Peyer's patch (tissue), 4 donors: Measurements from ENCODE around the gene FAM169A. TPM values are rescaled to one million over a fixed set of nuclear protein-coding genes. Genes with fewer than 3 reads are reported as not detected.
"Not testable (repeated sequence)": the region's sequence is repeated elsewhere in the genome, so short reads cannot be mapped to it uniquely, and the experiment has no call there.

ENCODE experiments used
- DNase-seq, 3 donors: peaks; one replicate each; pipeline ENCODE4 v3.0.0-alpha.2; 2017 to 2019
- H3K27ac ChIP-seq, 4 donors: fragments of 200-600 bp; sonication (generic); one replicate each; pipeline ENCODE4 v1.5.1; 2016 to 2019
- H3K27me3 ChIP-seq, 2 donors: fragments of 200-600 bp; sonication (generic); one replicate each; pipeline ENCODE4 v1.5.1; 2019
- H3K36me3 ChIP-seq, 3 donors: fragments of 200-600 bp; sonication (generic); one replicate each; pipeline ENCODE4 v1.5.1; 2016 to 2019
- H3K4me1 ChIP-seq, 4 donors: fragments of 200-600 bp; sonication (generic); one replicate each; pipeline ENCODE4 v1.5.1; 2016 to 2019
- H3K4me3 ChIP-seq, 4 donors: fragments of 200-600 bp; sonication (generic); 1 replicate in 3 of 4; 2 replicates in 1 of 4; pipeline ENCODE4 v1.5.1; 2016 to 2019; ENCODE audit warnings: mild to moderate bottlenecking in 1 of 4
- H3K9me3 ChIP-seq, 4 donors: fragments of 200-600 bp; sonication (generic); one replicate each; pipeline ENCODE4 v1.5.1; 2016 to 2019; ENCODE audit warnings: mild to moderate bottlenecking in 1 of 4
- POLR2A ChIP-seq, 2 donors: fragments of 450-650 bp; IDR thresholded peaks; one replicate each; pipeline ENCODE4 v1.5.1; 2017; ENCODE audit warnings: antibody characterized with exemption in 2 of 2, mild to moderate bottlenecking in 2 of 2, moderate library complexity in 2 of 2
- total RNA-seq, 4 donors: library from RNA; depleted of rRNA; stranded (reverse); fragments of >200 nt; gene quantifications; one replicate each; pipeline ENCODE4 v1.1.0, GENCODE V29; 2016
- TF ChIP-seq, protein P1 (sequence below), 6 experiments: fragments of 450-650 bp in 4 of 6; fragments of 200-600 bp in 2 of 6; sonication (generic) in 1 of 6; IDR thresholded peaks; one replicate each; pipeline ENCODE4 v1.5.1; 2017 to 2019; ENCODE audit warnings: antibody characterized with exemption in 6 of 6, mild to moderate bottlenecking in 3 of 6, moderate library complexity in 1 of 6

The FAM169A gene
- total RNA-seq, 4 donors from 2014 or later = 1.7 to 6.0 (median 2.9) TPM

DNA sequence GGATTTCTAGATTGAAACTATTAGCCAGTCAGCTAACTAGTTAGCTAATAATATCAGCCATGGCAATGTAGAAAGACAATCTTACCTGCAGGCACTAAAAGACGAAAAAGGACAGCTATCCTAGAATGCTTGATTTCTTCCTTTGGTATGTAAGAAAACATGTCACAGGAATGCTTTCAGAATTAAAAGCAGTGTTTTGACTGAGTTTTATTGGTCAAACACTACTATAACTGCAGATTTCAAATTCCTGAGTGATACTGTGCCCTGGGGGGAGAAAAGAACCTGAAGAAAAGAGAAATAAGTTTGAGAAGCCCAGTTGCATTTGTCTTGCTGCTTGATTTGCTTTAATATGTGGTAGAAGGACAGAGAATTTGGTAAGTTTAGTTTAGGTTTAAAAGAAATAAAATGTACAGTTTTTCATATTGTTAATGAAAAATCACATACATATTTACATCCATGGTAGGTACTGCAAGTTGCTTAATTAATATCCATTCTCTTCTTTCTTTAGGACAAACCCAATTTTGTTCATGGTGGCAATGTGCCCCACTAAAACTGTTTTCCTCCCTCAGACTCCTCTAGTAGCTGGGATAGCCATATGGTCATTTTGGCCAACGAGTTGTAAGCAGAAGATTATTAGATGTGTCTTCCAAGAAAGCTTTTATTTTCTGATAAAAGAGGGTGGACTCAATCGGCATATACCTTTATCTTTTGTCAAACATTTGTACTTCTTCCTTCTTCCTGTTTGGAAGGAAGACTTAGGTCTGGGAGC, 4.3 kb upstream of the FAM169A start:
- H3K27ac ChIP-seq = no peak overlapping the region

DNA sequence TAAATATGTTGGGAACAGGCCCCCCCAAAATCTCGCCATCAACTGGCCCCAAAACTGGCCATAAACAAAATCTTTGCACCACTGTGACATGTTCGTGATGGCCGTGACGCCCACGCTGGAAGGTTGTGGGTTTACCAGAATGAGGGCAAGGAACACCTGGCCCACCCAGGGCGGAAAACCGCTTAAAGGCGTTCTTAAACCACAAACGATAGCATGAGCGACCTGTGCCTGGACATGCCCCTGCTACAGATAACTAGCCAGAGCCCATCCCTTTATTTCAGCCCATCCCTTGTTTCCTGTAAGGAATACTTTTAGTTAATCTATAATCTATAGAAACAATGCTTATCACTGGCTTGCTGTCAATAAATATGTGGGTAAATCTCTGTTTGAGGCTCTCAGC, 3.2 kb upstream of the FAM169A start:
- not testable (repeated sequence) for H3K4me3 ChIP-seq, DNase-seq, H3K9me3 ChIP-seq, H3K36me3 ChIP-seq, H3K27ac ChIP-seq
- Histone ChIP-seq H3K27me3 (peaks cover 0 to 17% of the 10 kb centered on the region in 2 donors), H3K4me1 (peaks cover 0 to 12% (median 3%) of the 10 kb centered on the region in 4 donors)

More for the DNA sequence above, 4.3 kb upstream of the FAM169A start:
- TF ChIP-seq, protein P1, sequence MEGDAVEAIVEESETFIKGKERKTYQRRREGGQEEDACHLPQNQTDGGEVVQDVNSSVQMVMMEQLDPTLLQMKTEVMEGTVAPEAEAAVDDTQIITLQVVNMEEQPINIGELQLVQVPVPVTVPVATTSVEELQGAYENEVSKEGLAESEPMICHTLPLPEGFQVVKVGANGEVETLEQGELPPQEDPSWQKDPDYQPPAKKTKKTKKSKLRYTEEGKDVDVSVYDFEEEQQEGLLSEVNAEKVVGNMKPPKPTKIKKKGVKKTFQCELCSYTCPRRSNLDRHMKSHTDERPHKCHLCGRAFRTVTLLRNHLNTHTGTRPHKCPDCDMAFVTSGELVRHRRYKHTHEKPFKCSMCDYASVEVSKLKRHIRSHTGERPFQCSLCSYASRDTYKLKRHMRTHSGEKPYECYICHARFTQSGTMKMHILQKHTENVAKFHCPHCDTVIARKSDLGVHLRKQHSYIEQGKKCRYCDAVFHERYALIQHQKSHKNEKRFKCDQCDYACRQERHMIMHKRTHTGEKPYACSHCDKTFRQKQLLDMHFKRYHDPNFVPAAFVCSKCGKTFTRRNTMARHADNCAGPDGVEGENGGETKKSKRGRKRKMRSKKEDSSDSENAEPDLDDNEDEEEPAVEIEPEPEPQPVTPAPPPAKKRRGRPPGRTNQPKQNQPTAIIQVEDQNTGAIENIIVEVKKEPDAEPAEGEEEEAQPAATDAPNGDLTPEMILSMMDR (IDR thresholded peaks at IDR 0.05) = no peak
- TF ChIP-seq POLR2A (IDR thresholded peaks at IDR 0.05) = no peak
- peaks cover 0 to 9% (median 3%) of the 10 kb centered on the region in 4 donors for H3K4me1 ChIP-seq
- no peaks in the 10 kb centered on the region for H3K9me3 ChIP-seq
- DNase-seq = no peak
- H3K4me3 ChIP-seq = no peak overlapping the region
- H3K27me3 ChIP-seq = peaks cover 0 to 10% of the 10 kb centered on the region in 2 donors
- H3K36me3 ChIP-seq = no peaks in the 10 kb centered on the region

DNA sequence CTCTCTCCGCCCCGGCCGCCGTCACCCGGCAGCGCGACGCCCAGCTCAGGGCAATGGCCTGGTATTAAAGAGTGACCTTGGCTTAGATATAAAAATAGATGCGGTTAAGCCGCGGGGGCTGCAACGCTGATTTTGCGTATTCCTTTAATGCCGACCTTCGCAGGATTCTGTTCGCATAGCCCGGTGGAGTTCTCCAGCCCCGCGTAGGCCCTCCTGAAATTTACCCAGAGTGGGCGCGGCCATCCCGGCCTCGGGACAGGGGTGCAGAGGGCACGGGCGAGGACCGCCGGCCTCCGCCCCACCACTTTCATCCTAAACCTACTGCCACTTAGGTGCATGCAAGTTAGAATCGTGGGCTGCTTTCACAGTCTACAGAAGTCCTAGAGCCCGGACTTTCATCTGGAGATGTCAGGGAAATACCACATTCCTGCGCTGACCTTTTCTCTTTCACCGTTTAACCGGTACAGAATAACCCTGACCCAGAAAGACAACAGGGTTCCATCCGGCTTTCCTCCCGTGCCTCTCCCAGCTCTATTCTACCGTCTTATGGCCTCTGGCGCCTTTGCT, 492 bp upstream of the FAM169A start:
- Histone ChIP-seq H3K9me3 (no peaks in the 10 kb centered on the region), H3K36me3 (no peaks in the 10 kb centered on the region), H3K27ac (peak overlapping the region in 3 of 4 donors; percentile 39 to 65 (median 41)), H3K27me3 (peaks cover 0 to 29% of the 10 kb centered on the region in 2 donors), H3K4me3 (peak overlapping the region; percentile 45 to 81 (median 68)), H3K4me1 (peaks cover 0 to 12% (median 3%) of the 10 kb centered on the region in 4 donors)
- TF ChIP-seq POLR2A (IDR thresholded peaks at IDR 0.05) = no peak
- TF ChIP-seq, protein P1 (IDR thresholded peaks at IDR 0.05) = no peak
- no peak for DNase-seq

DNA sequence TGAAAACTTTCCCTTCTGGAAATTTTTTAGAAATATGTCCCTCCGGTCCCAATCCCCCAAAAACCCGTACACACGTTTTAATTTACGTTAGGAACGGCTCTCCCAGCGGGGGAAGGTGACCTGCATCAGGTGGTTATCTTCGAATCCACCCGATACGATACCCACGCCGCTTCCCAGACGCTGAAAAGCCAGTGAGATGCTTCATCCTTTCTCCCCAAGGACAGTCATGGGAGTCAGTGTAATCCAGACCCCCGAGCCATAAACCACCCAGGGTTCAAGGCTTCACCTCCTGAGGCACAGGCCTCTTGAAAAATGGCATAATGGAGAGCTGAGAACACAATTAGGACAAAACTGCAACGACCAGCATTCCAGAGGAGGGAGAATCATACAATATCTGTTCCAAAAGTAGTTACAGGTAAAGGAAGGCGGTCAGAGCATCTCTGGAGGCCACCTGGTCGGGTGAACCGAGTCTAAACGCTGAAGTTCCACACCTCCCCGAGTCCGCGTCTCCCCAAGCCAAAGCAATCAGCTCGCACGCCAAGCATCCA, 857 bp downstream of the FAM169A start:
- H3K4me3 ChIP-seq = peak overlapping the region; percentile 45 to 81 (median 68)
- H3K36me3 ChIP-seq = no peaks in the 10 kb centered on the region
- DNase-seq = no peak
- H3K27me3 ChIP-seq = peaks cover 0 to 29% of the 10 kb centered on the region in 2 donors
- H3K27ac ChIP-seq = peak overlapping the region in 2 of 4 donors; percentile 39 to 41
- H3K9me3 ChIP-seq = no peaks in the 10 kb centered on the region
- TF ChIP-seq POLR2A (IDR thresholded peaks at IDR 0.05) = no peak
- TF ChIP-seq, protein P1 (IDR thresholded peaks at IDR 0.05) = no peak
- H3K4me1 ChIP-seq = peaks cover 0 to 12% (median 3%) of the 10 kb centered on the region in 4 donors

DNA sequence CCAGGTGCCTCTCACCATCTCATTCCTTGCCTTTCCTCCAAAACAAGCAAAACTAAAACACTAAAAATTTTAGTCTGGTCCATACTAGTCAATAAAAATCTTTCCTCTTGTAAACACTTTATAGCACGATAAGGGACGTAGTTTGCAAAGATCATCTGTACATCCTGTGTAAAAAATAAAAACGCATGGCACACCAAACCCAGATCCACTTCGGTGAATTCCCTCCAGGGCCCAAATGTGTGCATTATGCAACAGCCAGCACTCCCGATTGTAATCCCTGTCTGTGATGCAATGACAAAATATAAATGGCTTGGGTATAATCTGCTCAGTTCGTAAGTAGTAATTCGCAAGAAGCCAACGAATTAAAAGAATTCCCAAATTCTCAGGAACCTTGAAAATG, 1.4 kb downstream of the FAM169A start:
- DNase-seq = no peak
- Histone ChIP-seq H3K4me3 (peak overlapping the region in 1 of 4 donors; percentile 81), H3K27me3 (peaks cover 0 to 29% of the 10 kb centered on the region in 2 donors), H3K4me1 (peaks cover 0 to 12% (median 3%) of the 10 kb centered on the region in 4 donors), H3K9me3 (no peaks in the 10 kb centered on the region), H3K36me3 (no peaks in the 10 kb centered on the region), H3K27ac (no peak overlapping the region)
- TF ChIP-seq, protein P1 (IDR thresholded peaks at IDR 0.05) = no peak
- TF ChIP-seq POLR2A (IDR thresholded peaks at IDR 0.05) = no peak

DNA sequence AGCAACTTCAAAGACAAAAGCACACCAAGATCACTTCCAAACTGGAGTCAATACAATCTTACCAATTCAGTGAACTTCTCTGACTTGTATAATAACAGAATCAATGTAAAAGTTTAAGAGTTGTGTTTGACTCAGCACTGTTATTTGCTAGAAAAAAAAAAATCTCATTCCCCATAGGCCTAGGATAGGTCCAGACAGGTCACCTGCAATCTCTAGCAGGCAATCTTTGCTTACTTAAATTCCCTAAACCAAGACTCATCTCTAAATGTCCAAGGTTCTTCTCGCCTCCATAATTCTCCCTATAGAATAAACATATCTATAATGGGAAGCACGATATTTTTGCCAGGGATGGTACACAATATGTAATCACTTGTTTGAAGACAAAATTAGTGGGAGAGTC, 2.5 kb downstream of the FAM169A start:
- H3K27ac ChIP-seq = no peak overlapping the region
- no peaks in the 10 kb centered on the region for H3K36me3 ChIP-seq
- TF ChIP-seq, protein P1 (IDR thresholded peaks at IDR 0.05) = no peak
- no peak for TF ChIP-seq POLR2A (IDR thresholded peaks at IDR 0.05)
- no peaks in the 10 kb centered on the region for H3K9me3 ChIP-seq
- no peak for DNase-seq
- peaks cover 0 to 12% (median 3%) of the 10 kb centered on the region in 4 donors for H3K4me1 ChIP-seq
- no peak overlapping the region for H3K4me3 ChIP-seq
- peaks cover 0 to 29% of the 10 kb centered on the region in 2 donors for H3K27me3 ChIP-seq
